Esophagus squamous epithelium (tissue), 4 donors: ENCODE results near the gene PLK5.

Experiments used
- POLR2A ChIP-seq, 4 donors: fragments of 450-650 bp; IDR thresholded peaks; one replicate each; pipeline ENCODE4 v1.6.1; 2017; ENCODE audit warnings: antibody characterized with exemption in 4 of 4, mild to moderate bottlenecking in 4 of 4, moderate library complexity in 3 of 4
- TF ChIP-seq, protein P1 (sequence below), 6 experiments: fragments of 450-650 bp in 4 of 6; fragments of 200-600 bp in 2 of 6; sonication (generic) in 2 of 6; IDR thresholded peaks; one replicate each; pipeline ENCODE4 v1.5.1; 2016 to 2019; ENCODE audit warnings: antibody characterized with exemption in 6 of 6, mild to moderate bottlenecking in 4 of 6, moderate library complexity in 4 of 6

DNA sequence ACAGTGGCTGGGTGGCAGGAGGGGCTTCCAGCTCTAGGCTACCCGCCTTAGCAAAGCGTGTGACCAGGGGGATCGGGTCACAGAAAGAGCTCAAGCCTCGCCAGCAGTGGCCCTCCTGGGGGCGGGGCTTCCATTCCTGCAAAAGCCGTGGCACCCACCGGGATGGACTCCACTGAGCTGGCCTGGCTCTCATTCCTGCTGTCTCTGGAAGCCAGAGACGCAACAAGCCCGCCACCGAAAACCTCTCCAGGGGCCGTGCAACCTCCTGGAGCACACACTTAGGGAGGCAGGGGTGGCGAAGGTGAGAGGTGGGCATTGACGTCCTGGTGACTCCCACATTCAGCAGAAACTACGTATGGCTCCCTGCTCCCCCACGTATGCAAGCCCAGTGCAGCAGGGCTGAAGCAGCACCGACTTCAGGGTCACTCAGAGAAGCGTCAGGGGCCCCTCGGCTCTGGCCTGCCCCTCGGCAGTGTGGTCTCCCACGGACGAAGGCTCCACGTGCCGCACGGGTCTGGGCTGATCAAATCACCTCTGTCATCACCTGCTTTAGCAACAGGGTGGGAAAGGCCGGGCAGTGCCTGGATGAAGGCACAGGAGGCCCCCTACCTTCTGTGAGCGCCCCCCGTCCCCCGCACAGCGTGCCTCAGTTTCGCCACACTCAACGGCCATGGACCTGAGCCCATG is 48.0 kb upstream of the PLK5 start:
- TF ChIP-seq, protein P1, sequence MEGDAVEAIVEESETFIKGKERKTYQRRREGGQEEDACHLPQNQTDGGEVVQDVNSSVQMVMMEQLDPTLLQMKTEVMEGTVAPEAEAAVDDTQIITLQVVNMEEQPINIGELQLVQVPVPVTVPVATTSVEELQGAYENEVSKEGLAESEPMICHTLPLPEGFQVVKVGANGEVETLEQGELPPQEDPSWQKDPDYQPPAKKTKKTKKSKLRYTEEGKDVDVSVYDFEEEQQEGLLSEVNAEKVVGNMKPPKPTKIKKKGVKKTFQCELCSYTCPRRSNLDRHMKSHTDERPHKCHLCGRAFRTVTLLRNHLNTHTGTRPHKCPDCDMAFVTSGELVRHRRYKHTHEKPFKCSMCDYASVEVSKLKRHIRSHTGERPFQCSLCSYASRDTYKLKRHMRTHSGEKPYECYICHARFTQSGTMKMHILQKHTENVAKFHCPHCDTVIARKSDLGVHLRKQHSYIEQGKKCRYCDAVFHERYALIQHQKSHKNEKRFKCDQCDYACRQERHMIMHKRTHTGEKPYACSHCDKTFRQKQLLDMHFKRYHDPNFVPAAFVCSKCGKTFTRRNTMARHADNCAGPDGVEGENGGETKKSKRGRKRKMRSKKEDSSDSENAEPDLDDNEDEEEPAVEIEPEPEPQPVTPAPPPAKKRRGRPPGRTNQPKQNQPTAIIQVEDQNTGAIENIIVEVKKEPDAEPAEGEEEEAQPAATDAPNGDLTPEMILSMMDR (IDR thresholded peaks at IDR 0.05), result no peak
- TF ChIP-seq POLR2A (IDR thresholded peaks at IDR 0.05), result no peak
